Stimulated activated CD4-positive, alpha-beta T cell treated with anti-CD3 and anti-CD28 coated beads, TNF-alpha, amount 100 ng/mL, for 24 hours (primary cell): ENCODE results near the gene EPOP.

ENCODE experiments used
- DNase-seq, 3 experiments: peaks; one replicate each; pipeline ENCODE4 v3.0.0-alpha.2; 2020; ENCODE audit warnings: low read depth in 3 of 3

EPOP gene

DNA sequence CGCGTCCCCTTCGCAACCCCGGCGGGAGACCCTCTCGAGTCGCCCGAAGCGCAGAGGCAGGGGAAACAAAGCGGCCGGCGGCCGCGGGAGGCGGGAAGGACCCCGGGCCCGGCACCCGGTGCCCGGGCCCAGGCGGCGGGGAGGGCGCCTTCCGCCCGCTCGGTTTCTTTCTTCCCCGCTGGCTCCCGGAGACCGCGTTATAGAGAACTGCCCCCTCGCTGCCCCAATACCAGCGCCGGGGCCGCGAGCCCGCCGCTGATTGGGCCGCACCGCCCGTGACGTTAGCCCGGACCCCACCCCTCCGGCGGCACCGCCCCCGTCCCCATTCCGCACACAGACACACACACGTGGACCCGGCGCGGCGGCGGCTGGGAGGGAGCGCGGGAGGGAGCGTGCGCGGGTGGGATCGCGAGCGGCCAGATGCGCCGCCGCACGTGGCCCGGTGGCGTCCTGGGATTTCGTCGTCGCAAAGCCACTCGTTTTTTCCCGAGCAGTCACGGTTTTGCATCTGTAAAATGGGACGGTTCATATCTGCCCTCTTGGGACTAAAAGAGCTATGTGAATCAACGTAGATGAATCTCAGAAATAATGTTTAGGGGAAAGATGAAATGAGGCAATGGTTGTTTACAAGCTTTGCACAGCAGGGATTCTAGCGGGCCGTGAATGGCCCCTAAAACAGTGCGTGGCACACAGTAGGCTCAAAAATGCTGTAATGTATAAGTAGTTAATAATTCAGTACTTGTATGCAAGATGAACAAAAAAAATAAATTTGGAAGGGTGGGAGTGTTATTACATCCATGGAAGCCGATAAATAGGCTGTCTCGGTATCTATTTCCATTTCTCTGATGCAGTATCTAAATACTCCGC, at the start of gene EPOP:
Gene EPOP, minus strand, starts transcription at position 209 of the 867 bp plus-strand sequence. CDS start 462 bp downstream, outside the sequence.
- DNase-seq, result peak; percentile 80 to 95 (median 87)

- DNase-seq, result no peak
These were observed 47.0 kb upstream of the EPOP start for GRCh38 chr17:38721802-38722201.

- DNase-seq, result no peak
These were observed 46.2 kb upstream of the EPOP start for GRCh38 chr17:38720941-38721340.

DNA sequence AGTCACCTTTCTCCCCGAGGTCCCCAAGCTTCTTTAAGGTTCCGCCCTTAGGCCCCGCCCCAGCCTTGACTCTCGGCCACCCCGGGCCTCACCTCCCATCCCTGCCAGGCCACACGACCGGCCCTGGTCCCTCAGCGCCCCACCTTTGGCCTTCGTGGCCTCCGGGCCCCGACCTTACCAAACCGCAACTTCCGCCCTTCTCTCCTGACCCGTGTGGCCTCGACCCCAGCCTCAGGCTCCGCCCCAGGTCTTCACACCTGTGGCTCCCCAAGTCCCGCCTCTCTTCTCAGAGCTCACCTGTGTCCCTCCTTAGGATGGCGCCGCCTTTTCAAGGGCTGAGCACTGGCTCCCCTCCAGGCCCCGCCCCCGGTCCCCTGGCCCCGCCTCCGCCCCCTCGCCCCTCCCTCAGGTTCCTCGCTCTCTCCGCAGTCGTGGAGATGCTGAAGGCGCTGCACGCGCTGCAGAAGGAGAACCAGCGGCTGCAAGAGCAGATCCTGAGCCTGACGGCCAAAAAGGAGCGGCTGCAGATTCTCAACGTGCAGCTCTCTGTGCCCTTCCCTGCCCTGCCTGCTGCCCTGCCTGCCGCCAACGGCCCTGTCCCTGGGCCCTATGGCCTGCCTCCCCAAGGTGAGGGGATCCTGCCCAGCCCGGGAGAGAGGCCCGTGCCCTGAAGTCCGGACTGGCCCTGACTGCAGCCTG, 45.3 kb upstream of the EPOP start:
- no peak for DNase-seq

DNA sequence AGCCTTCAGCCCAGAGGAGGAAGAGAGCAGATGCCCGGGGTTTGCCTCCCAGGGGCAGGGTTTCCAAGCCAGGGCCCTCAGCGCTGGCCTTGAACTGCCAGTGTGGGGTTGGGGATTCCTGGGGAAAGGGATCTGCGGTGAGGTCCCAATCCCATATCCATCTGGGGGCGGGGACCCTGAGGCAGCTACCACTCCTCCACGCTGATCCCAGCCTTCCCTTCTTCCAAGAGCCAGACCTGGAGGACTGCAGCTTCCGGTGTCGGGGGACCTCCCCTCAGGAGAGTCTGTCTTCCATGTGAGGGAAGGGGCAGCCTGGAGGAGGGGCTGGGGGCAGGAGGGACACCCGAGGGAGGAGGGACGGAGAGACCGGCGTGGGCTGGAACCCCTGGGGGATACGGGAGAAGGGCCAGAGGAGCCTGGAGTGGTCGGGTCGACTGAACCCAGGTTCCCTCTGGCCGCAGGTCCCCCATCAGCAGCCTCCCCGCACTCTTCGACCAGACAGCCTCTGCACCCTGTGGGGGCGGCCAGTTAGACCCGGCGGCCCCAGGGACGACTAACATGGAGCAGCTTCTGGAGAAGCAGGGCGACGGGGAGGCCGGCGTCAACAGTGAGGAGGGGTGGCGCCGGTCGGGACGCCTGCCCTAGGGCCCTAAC, 44.7 kb upstream of the EPOP start:
- DNase-seq, result no peak

DNA sequence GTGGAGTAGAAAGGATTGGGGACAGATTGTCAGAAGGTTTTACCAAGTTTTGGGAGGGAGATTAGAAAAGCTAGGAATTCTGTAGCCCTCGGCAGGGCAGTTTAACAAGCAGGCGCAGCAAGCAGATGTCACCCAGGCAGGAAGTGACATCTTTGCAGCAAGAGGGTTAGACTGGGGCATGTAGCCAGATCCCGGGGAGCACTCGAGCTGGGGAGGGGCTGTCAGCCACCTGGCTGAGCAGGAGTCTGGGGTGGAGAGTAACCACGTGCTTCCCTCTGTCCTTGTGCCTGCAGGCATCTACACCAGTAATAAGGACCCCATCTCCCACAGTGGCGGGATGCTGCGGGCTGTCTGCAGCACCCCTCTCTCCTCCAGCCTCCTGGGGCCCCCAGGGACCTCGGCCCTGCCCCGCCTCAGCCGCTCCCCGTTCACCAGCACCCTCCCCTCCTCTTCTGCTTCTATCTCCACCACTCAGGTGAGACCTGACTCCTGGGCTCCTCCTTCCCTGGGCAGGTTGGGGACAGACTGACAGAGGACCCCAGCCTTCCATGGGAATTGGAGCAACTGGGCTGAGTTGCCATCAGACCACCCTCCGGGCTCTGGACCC, 42.5 kb upstream of the EPOP start:
- DNase-seq, result no peak

- DNase-seq, result no peak
These were observed 41.7 kb upstream of the EPOP start for GRCh38 chr17:38716368-38717005.

DNA sequence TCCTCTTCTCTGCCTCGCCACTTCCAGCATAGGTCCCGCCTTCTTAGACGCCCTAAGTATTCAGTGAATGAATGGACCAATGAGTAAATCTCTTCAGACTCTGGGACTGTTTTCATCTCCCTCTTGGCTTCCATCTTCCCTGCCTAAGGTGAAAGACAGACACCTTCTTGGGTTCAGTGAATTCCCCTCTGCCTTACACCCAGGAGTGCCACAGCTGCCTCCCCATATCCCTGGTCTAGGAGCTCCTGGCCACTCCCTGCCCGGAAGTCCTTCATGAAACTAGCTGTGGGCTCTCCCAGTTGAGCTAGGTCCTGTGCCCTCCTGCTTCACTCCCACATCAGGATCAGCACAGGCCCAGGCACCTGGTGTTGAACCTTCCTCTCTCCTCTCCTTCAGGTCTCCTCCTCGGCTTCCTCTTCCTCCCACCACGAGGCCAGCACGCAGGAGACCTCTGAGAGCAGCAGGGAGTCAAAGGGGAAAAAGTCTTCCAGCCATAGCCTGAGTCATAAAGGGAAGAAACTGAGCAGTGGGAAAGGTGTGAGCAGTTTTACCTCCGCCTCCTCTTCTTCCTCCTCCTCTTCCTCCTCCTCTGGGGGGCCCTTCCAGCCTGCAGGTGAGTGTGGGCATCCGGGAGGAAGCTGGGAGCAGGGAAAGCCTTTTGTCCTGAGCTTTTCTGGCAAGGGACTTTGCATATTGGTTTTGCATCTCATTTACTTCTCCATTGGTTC, 40.6 kb upstream of the EPOP start:
- no peak for DNase-seq

GRCh38 chr17:38713456-38714075, 38.8 kb upstream of the EPOP start:
- no peak for DNase-seq

- DNase-seq, result no peak
These were observed 37.8 kb upstream of the EPOP start for GRCh38 chr17:38712593-38712992.

- no peak for DNase-seq
These were observed 37.2 kb upstream of the EPOP start for GRCh38 chr17:38711792-38712571.

DNA sequence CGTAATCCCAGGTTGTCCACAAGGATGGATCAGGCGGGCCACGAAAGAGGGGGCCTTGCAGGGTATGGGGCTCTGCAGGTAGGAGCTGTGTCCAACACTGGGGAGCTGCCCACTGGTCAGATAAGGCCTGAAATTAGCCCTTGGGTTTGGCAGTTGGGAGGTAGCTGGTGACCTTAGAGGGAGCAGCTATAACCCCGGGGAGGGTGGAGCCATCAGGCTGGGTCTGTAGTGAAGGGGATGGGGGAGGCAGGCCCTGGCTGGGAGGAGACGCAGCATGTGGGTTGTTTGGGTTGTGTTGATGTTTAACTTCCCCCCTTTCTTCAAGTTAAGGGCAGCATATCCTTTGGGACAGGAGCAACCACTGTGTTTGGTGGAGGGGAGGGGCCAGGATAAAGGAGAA, 36.2 kb upstream of the EPOP start:
- DNase-seq, result no peak

DNA sequence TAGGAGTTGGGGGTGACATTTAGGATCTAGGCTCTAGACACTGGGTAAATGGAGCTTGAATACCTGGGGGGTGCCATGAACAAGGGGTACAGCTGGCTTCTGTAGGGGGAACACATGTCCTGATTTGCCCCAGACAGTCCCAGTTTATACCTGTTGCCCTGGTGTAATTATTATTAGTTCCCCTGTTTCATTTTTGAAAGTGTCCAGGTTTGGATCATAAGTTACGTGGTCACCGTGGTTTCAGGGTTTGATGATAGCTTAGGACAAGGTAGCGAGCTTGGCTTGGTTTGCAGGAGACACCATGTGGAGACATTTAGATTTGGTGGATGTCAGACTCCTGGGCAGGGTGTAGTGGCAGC, 35.8 kb upstream of the EPOP start:
- DNase-seq, result no peak

DNA sequence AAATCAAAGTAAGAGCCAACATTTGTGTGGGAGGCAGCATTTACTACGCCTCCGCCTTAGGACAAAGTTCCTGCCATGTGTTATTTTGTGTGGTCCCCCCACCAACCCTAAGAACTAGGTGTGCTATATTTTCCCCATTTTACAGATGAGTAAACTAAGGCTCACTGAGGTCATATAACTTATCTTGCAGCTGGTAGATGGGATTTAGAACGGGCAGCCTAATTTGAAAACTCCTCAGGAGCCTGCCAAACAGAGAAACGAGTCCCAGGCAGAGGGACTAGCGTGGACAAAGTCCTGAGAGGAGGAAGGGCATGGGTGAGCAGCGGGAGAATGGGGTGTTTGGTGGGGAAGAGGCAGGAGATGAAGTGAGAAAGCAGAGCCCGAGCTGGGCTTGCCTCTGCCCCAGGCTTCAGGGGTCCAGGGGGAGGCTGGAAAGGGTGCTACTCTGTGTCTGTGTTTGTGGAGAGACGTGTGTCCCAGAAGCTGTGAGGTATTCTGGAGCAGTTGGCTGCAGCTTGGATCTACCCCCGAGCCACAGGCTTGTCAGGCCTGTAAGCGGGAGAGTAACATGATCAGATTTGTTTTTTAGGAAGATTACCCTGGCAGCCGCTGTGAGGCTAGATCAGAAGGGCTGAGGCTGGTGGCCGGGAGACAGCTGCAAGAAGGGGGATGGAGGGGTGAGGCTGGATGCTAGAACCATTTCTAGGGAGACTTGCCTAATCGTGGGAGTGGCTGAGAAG, 35.3 kb upstream of the EPOP start:
- DNase-seq, result no peak

GRCh38 chr17:38709104-38709820, 34.5 kb upstream of the EPOP start:
- DNase-seq, result no peak

DNA sequence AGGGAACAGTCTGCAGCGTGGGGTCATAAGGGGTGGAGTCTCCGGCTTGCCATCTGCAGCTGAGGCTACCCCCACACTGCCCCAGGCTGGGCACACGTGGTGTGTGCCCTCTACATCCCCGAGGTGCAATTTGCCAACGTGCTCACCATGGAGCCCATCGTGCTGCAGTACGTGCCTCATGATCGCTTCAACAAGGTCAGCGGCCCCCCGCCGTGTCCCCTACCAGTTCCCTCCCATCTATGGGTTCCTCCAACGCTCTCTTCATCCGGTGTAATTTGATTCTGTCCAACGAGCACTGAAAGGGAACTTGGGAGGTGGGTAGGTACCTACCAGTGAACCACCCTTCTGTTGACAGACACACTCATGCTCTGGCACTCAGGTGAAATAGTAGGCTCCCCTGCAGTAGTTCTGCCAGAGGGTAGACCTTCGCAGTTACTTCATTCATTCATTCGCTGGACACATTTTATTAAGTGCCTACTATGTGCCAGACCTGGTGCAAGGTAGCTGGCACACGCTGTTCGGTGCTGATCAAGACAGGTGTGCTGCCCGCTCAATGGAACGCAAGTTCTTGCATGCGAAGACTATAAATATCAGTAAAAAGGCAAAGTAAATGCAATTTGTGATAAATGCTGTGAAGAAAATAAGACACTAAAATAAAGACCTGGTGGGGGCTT, 33.1 kb upstream of the EPOP start:
- DNase-seq, result no peak

DNA sequence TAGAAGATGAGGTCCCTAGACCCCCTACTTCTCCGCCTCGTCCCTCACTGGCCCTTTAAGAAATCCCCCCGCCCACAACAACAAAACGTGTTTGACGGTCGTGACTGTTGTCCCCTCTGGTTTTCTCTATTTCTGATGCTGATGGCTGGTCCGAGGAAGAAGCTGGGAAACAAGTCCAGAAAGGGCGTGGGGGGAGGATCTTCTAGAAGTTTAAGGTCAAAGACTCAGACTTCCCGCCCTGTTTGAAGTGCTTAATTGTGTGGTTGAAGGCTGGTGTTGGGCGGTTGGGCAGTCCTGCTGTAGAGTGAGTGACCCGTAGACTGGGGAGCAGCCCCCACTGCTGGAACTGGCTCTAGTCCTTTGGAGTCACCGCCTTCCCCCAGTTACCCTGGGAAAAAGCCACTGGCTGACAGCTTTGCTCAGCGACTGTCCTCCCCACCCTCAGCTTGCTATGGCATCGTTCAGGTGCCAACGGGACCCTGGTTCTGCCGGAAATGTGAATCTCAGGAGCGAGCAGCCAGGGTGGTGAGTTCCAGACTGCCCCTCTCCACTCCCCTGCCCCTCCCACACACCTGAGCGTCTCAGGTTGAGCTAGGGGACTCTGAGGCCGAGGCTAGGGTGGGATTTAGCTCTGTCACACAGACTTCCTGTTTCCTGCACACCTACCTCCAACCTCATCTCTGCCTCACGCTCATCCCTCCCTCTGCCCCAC, 31.9 kb upstream of the EPOP start:
- peak in 1 of 3 experiments; percentile 41 for DNase-seq
